DMS53 treated with DMSO at 0.1 percent for 48 hours (cell line): ENCODE data around the gene SND1.
A peak's percentile ranks its signal among the peaks of the same experiment; 100 is the strongest.

ENCODE experiments used
- DNase-seq: peaks from one replicate; lab custom pipeline; 2025; ENCODE audit not compliant: unreplicated experiment; lab: John Stamatoyannopoulos, UW

The SND1 gene

GRCh38 chr7:127986581-127987521 lies 334.9 kb downstream of the SND1 start:
- DNase-seq, result no peak

DNA sequence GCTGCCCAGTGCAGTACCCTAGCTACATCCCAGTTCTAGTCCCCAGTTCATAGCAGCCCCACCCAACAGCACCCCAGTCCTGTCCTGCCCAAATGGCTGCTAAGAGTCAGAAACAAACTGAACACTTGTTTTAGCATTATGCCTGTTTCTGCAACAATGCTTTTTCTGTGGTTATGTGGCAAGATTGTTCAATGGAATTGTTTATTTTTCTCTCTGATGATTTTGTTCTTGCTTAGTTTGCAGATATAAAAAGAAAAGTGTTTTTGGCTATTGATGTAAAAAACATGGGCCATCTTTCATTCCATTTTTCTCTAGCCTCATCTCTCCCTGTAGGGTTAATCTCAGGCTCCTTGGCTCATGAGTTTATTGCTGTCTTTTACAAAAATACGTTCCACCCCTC lies 336.8 kb downstream of the SND1 start:
- no peak for DNase-seq

- DNase-seq, result no peak
Measured at GRCh38 chr7:127993317-127993716, 341.3 kb downstream of the SND1 start.

- DNase-seq, result no peak
Measured at GRCh38 chr7:127993987-127994386, 342.0 kb downstream of the SND1 start.

GRCh38 chr7:127995156-127995880 lies 343.3 kb downstream of the SND1 start:
- no peak for DNase-seq

GRCh38 chr7:127995881-127996215 lies 343.9 kb downstream of the SND1 start:
- no peak for DNase-seq

DNA sequence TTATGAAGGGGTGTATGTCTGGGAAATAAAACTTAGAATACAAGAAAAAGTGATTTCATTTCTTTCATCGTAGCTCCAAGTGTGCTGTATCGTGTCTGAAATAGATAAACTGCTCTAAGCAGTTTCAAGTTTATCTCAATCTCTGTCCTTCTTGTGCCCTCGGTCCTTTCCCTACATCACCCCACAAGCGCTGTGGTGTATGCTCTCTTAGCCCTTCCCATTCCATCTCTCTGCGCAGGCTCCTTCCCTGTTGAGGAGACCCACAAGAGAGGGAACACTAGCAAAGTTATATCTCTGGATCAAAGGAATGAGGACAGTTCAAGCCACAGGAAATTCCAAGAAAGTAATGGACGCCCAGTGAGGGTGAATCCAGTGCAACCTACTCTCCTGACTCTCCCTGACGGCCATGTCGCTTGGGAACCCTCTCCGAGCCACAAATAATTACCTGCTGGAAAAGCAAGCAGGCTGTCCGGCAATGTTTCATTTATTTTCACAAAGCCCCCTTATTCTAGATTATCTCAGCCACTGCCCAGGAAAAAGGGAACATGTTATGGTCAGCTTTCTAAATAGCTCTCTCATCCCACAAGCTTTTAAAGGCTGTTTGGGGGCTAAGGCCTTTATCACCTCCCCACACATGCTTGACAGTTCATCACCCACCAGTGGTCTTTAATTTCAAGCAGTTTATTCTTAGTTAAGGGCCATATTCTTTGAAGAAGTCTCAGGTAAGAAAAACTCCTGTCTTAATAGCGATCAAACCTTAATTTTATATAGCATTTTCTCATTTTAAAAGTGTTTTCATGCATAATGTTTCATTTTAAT lies 344.5 kb downstream of the SND1 start:
- DNase-seq, result no peak

DNA sequence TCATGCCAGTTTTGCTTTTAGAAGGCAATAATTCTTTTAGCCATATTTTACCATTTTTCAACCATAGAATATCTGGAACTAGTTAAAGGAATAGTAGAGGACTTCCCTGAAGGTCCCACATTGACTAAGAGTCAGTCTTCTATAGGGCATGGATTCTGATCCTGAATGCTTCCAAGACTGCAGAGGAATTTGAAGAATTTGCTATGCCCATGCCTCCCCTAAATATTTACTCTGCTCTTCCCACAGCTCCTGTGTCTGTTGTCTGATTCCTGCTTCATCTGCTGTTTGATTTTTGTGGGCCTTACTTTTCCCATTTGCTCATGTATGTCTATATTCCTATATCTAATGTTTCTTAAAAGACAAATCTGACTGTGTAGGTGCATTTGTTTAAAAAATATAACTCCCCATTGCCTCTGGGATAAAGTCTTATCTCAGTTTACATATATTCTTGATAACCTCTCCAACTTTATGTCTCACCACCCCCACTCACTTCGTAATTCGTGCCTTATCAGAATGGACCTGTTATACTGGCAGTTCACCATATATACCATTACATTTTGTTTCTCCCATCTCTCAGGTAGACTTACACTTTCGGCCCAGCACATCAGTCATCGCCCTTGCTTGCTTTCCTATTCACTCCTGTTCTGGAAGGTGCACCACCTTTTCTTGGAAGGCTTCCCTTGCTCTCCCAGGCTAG lies 345.4 kb downstream of the SND1 start:
- no peak for DNase-seq

DNA sequence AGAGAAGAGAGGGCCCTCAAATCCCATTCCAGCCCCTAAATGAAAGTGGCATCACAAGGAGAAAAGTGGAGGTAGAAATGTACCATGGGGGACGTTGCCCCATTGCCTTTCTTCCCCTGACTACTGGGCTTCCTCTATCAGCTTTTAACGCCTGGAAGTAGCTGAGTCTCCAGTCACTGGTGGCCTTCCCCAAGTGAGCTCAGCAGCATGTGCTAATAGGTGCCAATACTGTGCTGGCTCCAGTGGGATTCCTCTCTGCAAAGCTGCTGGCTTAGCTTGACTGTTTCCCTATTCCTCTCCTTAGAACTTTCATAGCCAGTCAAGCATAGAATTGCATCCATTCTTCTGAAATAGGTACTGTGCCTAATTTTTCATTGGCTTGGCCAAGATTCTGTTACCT lies 346.7 kb downstream of the SND1 start:
- DNase-seq, result no peak

- no peak for DNase-seq
Measured at GRCh38 chr7:128000048-128000447, 348.1 kb downstream of the SND1 start.

- DNase-seq, result no peak
Measured at GRCh38 chr7:128000854-128001265, 348.9 kb downstream of the SND1 start.

DNA sequence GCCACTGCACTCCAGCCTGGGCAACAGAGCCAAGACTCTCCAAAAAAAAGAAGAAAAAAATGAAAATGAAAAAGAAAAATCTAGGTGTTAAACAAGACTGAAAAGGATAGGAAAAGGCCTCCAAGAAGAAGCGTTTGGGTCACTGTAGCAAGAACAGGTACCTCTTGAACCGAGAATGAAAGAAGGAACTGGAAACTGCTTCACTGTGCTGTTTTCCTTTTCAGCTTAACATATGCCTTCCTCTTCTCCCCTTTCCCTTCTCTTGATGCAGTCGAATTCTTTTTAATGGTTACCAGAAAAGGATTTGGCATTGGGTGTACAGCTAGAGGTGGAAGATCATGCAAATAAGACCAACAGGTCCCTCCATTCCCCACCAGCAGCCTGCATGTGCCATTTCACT lies 351.2 kb downstream of the SND1 start:
- no peak for DNase-seq

GRCh38 chr7:128003787-128004186 lies 351.8 kb downstream of the SND1 start:
- no peak for DNase-seq

- DNase-seq, result no peak
Measured at GRCh38 chr7:128004623-128005022, 352.6 kb downstream of the SND1 start.

DNA sequence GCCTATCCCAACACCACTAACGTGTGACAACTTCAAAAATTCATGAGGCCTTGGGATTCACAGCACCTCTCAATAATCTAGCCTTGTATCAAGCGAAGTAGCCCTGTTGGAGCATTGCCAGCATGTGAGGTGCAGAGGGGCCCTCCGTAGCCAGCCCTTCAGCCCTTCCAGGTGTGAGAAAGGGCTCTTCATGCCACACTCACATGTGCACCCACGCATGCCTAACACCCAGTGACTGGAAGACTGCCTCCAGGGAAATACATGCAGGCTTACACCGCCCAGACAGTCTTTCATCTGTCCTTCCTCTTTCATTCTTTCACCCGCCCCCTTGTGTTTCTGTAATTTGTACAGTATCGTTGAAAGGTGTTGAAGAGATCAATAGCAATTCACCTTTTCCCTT lies 353.1 kb downstream of the SND1 start:
- peak; percentile 46 for DNase-seq

DNA sequence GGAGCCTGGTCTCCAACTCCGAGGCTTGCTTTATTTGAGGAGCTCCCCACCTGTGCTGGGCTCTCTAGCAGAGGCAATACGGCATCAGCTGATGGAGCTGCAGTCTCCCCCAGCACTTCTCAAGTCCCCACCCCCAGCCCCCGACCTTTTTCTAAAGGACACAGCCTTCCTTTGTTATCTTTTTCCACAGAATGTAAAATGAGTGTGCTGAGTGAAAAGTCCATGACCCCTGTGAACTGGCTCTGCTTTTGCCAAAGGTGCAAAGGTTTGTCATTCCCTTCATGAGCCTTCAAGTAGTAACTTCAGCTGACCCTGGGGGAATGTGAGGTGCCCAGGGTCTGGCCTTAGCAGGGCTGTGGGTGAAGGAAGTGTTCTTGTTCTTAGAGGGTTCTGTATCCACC lies 353.8 kb downstream of the SND1 start:
- DNase-seq, result no peak

- DNase-seq, result no peak
Measured at GRCh38 chr7:128006550-128007302, 354.7 kb downstream of the SND1 start.

DNA sequence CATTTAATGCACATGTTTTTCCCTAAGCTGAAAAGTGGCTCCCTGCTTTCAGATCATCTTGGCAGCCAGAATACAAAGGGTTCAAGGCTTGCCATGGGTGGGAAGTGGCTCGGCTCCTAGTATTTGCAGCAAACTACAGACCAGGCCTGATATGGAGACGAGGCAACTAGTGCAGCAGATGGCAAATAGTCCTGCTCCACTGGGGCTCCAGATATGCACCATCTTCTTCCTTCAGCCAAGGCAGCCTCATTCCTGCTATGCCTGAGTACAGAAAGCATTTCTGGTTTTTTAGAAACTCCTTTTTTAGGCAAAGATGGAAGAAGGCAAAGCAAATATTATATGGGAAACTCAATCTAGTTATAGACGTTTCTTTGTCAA lies 355.3 kb downstream of the SND1 start:
- DNase-seq, result no peak

GRCh38 chr7:128008141-128008540 lies 356.1 kb downstream of the SND1 start:
- DNase-seq, result no peak

GRCh38 chr7:128008744-128009143 lies 356.8 kb downstream of the SND1 start:
- no peak for DNase-seq
